ENCODE measurements around the gene ABHD12B.

ABHD12B gene, protein sequence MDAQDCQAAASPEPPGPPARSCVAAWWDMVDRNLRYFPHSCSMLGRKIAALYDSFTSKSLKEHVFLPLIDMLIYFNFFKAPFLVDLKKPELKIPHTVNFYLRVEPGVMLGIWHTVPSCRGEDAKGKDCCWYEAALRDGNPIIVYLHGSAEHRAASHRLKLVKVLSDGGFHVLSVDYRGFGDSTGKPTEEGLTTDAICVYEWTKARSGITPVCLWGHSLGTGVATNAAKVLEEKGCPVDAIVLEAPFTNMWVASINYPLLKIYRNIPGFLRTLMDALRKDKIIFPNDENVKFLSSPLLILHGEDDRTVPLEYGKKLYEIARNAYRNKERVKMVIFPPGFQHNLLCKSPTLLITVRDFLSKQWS

DNA sequence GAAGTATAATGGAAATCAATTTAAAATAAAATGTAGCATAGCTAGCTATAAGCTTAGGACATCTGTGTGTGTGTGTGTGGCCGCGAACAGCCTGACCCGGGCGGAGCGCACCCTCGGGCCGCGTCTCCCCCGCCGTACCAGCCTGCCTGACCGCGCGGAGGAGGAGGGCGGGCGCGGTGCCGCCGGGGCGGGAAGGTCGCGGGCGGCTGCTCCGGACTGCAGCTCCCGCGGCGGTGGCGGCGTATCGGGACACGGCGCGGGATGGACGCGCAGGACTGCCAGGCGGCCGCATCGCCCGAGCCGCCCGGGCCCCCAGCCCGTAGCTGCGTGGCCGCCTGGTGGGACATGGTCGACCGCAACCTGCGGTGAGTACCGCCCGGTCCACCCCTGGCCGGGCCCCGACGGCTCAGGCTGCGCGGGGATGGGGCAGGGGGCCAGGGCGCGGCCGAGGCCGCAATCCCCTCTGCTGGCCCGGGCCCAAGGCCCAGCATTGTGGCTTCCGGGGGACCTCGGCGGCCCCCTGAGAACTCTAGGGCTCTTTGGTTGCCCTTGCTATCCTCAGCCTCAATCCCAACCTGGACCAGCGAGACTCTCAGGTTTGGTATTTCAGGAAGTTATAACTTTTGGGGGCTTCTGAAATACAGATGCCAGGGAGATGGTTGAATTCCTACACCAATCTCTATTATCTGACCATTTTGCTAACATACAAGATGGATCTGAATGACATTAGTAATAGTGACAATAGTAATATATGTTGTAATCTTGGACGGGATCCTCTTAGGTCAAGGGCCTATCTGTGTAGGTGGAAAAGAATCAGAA lies at the start of gene ABHD12B:
ABHD12B (plus strand) TSS at position 140 of the 819 bp plus-strand sequence; CDS start at position 262, 122 bp downstream.
- DNase-seq: no peak

DNA sequence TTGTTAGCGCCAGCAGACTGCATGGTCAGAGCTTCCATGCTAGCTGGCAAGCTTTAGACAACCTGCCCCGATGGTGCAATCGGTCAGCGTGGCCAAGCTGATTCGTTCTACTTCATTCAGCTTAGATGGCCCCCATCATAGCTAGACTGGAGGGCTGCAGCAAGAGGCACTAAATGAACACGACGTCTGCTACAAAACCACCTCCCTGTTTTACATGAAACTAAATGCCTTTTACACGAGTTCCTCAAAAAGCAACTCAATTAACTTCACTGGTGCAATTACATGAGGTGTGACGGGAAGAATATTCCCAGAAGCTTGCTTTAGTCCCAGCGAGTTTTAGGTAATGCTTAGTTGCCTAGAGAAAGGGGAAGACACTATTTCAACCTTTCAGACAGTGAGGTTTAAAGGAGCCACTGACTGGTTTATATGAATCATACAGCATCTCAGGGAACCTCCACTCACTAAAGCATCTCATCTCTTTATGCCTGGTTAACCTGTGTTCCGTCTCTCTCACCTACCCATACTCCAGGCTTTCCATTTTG lies 49.3 kb upstream of the ABHD12B start:
- DNase-seq: no peak

- DNase-seq: no peak
These were observed 48.6 kb upstream of the ABHD12B start for GRCh38 chr14:50823051-50823761.

DNA sequence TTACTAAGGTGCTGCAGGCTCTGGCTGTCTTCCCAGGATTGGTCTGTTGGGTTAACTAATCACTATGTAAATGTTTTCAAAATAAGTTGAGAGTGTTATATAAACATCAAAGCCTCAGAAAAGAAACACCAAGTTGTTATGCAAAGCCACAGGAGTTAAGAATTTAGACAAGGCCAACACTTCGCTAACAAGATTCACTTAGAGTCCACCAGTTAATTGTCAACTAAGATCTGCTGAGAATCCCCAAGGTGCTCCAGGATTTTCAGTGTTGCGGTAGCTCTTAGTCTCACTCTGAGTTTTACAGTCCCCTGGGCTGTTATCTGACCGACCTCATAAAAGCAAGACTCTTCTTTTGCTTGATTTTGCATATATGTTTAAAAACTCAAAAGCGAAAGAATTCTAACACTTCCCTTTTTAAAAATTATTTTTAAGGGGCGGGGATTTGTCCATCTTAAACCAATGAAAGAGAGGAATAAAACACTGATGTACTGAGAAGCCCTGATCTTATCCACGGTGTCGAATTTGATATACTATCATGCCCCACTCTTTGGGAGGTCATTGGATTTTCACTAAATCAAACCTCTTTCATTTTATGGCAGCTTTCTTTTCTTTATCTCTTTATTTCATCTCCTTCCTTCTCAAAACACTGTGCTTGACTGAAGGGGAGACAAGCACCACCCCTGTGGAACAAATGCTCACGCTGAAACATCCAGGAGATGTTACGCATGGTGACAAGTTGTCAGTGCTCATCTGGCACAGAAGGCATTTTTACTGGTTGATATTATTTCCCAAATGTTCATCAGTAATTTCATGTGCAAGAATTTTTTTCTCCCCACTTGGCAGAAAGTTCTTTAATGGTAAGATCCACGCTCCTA lies 47.9 kb upstream of the ABHD12B start:
- DNase-seq: no peak

GRCh38 chr14:50825307-50825706 lies 46.5 kb upstream of the ABHD12B start:
- no peak for DNase-seq

DNA sequence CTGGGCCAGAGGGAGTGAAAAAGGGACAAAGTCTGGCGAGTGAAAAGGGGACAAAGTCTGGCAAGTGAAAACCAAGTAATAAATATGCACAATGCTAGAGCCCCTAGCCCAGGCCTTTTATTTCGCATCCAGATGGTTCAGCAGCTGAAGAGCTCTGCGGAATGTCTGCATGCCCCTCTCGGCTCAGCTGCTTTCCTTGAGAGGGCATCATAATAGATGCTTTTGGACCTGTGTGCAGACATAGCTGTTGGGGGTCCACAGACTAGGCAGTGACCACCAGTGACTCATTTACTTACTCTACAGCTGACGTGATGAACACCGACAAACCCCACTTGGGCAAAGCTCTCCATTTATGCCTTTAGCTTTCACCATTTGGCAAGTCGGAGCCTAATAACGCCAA lies 45.2 kb upstream of the ABHD12B start:
- no peak for DNase-seq

- DNase-seq: no peak
These were observed 42.9 kb upstream of the ABHD12B start for GRCh38 chr14:50828721-50829488.

DNA sequence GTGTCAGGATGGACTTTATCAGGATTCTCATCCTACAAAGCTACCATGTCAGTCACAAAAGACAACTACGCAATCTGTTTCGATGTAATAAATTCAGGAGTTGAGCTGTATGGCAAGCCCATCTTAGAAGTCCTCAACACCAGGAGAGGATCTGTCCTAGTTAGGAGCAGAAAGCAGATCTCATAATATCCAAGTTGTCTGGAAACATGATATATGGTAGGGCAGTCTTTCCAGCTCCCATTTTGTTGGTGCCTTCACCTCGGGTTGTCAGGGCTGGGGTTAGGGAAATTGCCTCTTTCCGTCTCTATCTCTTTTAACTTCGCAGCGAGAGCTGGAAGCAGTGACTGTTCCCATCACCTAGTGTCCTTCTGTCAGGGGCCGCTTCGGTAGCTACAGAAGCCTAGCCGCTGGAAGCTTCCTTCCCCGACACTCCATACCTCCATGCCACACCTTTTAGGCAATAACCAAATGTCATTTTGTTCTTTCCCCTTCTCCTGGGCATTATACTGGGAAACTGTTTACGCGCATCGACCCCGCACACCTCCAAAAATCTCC lies 42.3 kb upstream of the ABHD12B start:
- no peak for DNase-seq

DNA sequence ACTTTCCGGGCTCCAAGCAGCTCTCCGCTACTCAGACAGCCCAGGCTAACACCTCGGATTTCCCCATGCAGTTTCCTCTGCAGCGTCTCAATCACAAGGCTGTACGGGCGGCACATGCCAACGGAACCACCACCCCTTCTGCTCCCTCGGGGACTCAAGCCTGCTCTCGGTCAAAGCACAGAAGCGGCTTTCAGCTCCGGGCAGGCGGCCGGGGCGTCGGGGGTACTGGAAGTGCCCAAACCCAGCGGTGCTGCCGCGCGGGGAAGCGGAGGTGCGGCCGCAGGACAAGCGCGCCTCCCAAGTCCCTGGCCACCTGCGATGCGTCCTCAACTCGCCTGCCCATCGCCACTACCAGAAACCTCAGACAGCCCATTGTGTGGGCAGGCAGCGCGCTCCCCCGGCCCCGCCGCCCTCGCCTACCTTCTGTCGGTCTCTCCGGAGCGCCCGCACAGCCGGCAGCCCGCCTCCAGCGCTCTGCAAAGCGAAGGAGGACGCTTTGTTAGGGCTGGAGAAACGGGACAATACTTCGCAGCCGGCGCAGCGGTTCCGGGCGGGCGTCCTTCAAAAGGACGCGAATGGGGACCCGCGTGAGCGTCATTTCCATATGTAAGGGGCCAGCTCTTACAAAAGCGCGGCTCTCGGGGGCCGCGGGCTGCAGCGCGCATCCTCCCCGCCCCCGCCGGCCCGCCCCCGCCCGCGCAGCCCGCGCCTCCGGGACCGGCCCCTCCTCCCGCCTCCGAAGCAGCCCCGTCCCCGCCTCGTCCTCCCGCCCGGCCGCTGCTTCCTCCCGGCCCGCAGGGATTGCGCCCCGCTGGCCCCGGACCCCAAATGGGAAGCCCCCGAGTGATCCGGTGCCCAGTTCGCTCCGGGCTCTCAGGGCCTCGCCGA lies 41.6 kb upstream of the ABHD12B start:
- no peak for DNase-seq

DNA sequence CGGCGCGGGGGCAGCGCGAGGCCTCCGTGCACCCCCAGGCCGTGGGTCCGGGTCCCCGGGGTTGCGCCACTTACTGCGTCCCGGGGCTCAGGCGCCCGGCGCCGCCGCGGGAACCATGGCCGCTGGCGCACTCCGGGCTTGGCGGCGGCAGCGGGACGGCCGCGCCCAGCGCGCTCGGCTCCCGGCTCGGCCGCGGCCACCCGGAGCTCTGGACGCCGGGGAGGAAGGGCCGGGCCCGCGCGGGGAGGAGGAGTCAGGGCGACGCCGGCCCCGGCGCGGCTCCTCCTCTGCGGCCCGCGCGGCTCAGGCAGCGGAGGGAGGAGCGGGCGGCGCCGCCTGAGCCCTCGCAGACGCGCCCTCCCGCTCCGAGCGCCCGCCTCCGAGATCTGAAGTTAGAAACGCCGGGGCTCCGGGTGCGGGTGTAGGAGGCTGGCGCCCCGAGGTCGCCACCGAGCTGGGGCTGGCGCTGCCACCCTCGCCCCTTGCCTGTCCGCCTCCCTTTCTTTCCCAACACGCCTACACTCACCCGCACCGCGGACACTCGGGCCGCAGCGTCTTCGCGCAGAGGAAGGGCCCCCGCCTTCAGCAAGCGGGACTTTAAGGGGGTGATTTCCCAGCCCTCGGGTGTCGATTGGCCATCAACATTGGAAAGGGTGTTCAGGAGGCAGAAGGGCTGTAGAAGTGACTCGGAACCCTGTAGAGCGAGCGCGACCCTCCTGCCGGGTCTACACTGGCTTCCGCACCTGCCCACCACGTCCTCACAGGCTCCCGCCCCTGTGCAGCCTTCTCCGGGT lies 40.7 kb upstream of the ABHD12B start, which contains the start of gene NIN:
NIN (minus strand) TSS at position 231 of the 794 bp plus-strand sequence. CDS start 9,106 bp downstream, outside the sequence.
- no peak for DNase-seq

- no peak for DNase-seq
These were observed 40.1 kb upstream of the ABHD12B start for GRCh38 chr14:50831726-50832168.

DNA sequence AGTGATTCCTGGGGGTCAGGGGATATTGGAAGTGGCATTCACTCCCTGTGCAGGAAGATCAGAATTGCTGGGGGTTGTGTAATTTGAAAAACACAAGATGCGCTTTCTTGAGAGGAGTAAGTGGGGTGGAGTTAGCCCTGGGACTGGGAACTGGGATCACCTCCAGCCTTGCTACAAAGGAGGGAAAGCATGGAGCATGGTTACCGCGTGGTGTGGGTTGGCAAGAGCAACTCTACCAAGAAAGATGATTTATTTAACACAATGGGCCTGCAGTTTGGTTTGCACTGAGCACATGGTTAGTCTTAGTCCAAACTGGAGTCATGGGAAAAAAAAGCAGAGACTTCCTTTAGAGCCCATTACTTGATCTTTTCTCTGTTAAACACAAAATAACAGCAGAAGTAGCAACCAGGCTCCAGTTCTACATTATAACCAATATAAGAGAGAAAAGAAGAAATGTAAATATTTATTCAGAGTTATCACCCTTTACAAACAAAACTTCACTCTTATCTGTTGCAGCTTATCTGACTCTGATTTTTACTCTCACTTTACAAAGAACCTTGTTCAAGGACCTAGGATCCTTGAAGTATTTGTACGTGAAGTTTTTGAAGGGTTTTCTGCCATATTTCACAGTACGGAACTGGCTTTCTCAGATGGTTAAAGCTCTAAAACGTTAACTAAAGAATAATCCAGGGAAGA lies 38.8 kb upstream of the ABHD12B start:
- DNase-seq: no peak

DNA sequence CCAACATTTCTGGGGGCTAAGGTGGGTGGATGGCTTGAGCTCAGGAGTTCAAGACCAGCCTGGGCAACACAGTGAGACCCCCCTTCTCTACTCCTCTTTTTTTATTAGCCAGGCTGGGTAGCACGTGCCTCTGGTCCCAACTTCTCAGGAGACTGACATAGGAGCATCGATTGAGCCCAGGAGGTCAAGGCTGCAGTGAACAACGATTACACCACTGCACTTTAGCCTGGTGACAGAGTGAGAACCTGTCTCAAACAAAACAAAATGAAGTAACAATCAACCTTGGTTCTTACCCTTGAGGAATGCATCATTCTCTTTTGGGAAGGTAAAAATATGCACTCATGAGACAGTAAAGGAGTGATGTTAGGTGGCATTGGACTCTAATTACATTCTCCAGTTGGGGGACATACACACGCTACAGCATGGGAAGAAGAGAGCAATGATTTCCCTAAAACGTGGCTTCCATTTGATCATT lies 37.0 kb upstream of the ABHD12B start:
- DNase-seq: no peak

GRCh38 chr14:50835280-50835679 lies 36.6 kb upstream of the ABHD12B start:
- no peak for DNase-seq

- DNase-seq: no peak
These were observed 35.3 kb upstream of the ABHD12B start for GRCh38 chr14:50836515-50836914.

GRCh38 chr14:50837271-50837670 lies 34.6 kb upstream of the ABHD12B start:
- DNase-seq: no peak

DNA sequence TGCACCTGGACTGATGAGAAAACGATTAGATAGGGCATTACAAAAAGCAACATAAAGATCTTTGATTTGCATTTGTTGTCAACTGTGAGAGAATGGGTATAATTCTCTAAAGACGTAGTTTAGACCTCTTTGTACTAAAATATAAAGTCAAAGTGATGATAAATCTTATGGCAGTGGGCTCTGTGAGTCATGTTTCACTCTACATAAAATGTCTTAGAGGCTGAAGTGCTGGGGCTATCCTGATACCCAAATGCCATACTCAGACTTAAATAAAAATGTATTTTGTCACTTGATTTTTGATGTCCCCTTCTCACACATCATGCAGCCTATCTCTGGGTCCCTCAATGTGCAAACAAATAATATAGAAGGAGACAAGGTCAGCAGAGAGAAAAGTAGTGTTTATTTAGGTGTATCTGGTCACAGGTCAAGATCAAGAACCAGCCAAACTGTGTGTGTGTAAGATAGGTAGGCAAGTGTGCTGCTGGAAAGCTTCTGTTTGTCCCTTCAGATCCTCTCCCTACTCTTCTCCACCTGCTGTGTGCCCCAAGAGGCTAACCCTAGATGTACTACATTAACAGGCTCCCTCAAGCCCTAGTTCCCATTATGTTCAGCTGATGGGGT lies 33.9 kb upstream of the ABHD12B start:
- DNase-seq: no peak

GRCh38 chr14:50839048-50839447 lies 32.8 kb upstream of the ABHD12B start:
- no peak for DNase-seq
